GM19324 (cell line): ENCODE measurements around the gene RBM8A.

Experiments used
- ATAC-seq: cut with Tn5 transposase; IDR thresholded peaks from one replicate; pipeline ENCODE4 v1.9.1; 2021; ENCODE audit warnings: mild to moderate bottlenecking, moderate library complexity; ENCODE audit not compliant: unreplicated experiment, low FRiP score

RBM8A gene

DNA sequence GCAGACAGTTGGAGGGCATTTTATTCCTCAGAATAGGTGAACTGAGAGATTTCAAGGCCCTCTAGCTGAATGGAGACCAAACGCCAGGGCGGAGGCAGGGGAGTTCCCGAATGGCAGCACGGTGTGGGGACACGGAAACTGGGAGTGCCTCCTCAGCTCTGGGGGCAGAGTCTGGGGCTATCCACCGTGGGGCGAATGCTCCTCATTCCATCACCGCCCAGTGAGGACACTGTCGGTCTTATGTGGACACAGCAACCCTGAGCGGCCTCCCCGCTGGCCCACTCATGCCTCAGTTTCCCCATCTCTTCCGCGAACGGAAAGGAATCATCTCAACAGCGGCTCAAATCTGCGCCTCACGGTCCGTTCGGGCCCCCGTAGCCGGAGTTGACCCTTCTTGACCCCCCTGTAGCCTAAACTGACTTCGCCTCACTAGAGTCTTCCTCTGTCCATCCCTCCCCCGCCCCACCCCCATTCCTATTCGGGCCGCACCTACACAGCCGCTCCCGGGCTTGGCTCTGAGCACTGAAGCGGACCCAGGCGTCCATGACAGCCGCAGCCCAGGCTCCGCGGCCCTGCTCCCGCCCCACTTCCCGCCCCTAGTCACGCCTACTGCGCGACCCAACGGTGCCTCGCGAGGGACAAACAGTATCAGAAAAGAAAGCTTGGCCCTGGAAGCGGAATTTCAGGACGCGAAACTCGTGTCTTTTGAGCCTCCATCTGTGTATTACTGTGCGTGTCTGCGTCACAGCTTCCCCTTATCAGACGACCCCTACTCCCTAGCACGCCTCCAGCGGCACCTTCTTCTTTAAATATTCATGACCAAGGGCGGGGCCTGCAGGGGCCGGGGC lies 8.9 kb downstream of the RBM8A start, which contains the start of gene PEX11B:
Gene PEX11B, minus strand, starts transcription at position 574 of the 848 bp plus-strand sequence. Its CDS starts 29 bp downstream, at position 545.
- ATAC-seq = peak; percentile 92

DNA sequence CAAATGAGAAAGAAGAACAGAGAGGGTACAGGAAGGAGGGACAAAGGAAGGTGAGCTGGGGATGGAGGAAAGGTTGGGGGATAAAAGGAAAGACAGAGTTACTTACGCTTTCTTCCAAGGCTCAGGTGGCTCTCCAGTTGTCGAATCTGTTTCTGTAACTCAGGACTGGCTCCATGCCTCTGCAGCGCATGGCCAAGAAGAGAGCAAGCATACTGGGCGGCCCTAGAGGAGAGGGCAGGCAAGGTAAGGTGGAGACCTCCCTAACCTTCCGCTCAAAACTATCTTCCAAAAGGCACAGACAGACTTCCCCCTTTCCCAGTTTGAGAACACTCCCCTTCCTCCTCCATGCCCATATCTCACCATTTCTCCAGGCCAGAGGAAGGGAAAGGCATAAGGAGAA lies 9.7 kb downstream of the RBM8A start:
- no peak for ATAC-seq

DNA sequence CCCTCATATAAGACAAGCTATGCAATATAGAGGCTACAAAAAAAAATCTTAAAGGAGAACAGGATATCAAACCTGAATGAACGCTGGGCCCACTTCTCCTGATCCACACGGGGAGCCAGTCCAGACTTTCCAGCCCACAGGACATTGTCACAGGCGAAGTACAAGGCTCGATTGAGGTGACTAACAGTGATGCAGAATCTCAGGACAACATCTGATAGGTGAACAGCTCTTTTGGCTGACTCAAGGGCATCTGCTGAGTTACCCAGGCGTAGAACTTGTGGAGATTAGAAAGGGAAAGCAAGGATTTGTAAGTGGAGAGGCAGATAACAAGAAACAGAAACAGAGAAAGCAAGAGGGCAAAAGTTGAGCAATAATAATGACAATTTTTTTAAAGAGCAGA lies 10.5 kb downstream of the RBM8A start:
- ATAC-seq = no peak

DNA sequence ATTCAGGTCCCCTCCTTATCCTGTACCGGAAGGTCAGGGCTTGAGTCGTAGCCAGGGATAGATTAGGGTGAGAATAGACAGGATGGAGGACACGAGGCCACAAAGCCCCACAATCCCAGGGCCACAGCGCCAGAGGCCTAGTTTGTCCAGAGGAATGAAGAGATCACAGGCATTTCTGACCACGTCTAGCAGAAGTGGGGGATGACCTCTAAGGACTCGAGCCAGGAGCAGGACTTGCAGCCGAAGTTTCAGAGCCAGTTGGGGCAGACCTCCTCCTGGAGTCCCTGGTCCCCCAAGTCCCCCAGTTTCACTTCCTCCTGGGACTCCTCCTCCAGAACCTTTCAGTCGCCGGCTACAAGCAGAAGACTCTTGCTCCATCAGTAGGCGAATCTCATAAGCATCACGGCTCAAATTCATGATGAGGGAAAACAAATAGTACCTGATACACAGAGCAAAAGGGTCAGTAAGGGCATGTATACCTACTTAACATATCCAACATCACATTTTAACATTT lies 15.1 kb downstream of the RBM8A start:
- ATAC-seq = no peak

DNA sequence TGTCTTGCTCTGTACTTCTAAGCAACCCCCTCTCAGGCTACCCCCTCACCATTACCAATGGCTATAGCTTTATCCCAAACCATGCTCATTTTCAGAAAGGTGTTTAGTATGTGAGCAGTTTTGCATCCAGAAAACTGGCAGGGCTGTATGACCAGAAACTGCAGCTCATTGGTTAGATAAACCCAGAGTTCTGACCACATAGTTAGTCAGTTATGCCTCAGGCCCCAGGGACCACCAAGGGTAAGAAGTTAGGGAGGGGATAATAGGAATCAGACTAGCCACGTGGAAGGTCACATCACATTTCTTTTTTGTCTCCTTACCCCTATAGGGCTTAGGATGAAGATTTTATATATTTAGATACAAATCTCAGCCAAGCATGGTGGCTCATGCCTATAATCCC lies 18.6 kb downstream of the RBM8A start:
- ATAC-seq = no peak

DNA sequence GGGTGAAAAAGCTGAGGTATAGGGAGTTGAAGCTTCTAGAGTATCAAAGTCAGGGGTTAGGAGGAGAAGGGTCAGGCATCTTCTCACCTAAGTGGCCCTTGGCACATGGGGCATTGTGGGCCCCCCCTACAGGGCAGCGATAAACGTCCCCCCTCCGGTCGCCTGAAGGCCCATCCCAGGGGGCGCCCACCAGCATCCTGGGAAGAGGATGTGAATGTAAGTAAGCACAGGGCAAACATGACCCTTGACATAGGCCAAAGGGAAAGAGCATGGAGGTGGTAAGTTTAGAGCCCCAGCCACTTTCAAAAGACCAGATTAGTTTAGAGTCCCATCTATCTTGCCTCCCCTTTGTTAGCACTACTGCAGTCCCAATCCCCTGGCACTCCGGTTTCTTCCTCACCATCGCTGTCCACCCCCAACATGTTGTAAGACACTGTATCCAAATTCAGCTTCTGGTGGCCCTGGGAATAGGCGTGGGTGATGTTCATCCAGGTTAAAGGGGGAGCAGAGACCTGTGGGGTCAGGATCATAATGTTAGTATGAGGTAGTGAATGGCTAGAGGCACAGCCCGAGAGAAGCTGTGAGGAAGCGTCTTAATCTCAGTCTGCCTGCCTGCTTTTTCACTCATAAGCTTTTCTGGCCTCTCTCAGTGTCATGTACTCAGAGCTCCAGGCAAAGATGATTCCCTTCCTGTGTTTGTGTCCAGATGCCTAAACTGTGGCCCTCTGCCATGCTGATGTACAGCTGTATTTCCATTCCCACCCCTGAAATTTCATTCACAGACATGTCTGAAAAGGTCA lies 20.1 kb downstream of the RBM8A start:
- ATAC-seq = no peak

DNA sequence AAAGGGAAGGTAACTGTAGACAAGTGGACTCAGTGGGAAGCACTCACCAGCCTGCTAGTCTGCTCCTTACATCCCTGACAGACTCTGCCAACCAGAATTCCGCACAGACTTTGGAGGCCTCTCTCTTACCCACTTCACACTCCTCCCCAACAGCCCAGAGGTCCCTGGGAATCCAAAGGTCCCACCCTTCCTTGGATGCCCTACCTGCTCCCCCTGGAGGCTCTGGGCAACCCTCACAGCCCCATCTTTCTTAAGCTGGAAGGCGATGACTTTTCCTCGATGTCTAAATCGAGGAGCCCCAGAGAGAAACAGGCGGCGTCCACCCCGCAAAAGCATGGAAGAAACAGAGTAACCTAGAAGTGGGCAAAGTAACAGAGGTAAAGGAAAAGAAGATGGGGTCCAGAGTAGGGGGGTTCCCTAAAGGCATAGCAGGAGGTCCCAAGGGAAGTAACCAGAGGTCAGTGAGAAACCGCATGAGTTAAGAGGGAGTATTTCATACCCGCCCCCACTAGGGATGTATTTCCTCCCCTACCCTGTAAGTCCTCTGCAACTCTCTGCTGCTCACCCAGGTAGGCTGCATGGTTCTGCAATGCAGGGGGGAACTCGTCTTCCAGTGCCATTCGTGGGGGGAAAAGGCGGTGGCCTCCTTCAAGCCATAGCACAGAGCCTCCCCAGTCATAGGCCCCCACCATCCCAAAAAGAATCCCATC lies 25.8 kb downstream of the RBM8A start:
- no peak for ATAC-seq

DNA sequence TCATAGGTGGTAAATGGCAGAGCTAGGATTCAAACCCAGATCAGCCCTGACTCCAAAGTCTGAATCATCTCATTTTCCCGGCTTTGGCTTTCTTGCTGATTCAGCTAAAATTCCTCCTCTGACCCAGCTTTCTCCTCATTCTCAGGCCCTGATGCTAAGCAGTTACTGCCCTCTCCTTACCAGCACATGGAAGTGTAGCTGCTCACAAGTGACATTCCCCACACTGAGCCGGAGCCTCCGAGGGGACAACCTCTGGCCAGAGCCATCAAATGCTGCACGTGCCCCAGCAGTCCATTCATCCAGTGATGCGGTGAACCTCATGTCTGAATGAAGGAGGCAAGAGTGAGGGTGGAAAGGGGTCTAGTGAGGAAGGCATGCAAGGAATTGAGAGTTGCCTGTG lies 28.5 kb downstream of the RBM8A start:
- ATAC-seq = no peak

DNA sequence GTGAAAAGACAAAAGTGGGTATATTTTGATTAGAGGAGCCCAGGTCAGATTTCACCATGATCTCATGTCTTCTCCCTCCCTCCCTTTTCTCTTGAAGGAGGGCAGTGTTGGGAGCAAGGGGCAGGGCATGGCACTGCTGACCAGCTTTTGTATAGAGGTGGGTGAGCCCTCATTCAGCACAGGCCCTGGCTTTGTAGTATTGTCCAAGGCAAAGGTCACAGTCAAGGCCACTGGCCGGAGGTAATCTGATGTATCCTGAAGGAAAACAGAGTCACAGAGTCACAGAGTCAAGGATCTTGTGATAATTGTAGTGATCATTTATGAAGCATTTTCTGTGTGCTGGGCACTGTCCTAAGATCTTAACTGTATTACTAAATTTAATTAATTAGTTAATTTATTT lies 29.3 kb downstream of the RBM8A start:
- no peak for ATAC-seq

DNA sequence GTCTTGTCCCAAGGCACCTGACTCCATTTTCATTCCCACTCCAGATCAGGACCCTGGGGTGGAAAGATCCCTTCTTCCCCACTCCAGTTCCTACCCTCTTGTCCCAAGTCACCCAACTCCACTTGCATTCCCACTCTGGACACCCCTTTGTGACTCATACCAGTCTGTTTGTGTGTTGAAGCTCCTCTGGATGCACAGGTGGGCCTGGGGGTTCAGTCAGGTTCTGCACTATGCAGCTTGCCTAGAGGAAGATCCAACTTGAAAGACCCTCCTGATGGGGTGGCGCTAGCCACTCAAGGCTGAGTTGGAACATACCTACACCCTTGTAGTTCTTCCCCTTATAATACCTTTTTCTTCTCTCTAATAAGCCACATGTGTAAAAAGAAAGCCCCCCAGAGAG lies 31.8 kb downstream of the RBM8A start:
- no peak for ATAC-seq

DNA sequence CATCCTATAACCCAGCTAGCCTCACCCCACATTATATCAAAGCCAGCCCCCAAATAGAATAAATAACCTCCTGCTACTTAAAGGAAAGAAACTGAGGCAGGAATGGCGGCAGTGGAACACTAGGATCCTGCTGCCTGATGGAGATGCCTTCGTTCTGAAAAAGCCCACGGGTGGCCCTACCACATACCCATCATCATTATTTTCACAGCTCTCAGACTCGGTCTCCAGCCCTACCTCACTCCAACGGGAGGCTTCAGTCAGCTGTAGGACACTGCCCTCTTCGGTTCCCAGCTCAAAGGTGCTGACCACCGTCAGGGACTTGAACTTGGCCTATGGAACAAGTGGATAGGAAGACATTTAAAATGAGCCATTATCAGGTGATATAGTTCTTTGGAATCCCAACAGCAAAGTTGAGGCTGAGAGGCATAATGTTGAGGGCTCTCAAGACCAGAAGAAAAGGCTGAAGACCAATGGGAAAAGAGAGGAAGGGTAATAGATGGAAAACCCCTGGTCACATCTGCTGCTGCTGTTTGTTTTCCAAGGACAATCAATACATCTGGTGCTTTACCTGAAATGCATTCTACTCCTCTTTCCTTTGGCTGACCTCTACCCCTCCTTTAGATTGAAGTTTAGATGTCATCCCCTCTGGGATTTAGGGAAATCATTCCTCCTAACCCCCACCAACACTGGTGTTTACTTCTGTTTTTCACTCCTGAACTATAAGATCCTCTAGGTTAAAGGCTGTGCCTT lies 33.8 kb downstream of the RBM8A start:
- no peak for ATAC-seq

DNA sequence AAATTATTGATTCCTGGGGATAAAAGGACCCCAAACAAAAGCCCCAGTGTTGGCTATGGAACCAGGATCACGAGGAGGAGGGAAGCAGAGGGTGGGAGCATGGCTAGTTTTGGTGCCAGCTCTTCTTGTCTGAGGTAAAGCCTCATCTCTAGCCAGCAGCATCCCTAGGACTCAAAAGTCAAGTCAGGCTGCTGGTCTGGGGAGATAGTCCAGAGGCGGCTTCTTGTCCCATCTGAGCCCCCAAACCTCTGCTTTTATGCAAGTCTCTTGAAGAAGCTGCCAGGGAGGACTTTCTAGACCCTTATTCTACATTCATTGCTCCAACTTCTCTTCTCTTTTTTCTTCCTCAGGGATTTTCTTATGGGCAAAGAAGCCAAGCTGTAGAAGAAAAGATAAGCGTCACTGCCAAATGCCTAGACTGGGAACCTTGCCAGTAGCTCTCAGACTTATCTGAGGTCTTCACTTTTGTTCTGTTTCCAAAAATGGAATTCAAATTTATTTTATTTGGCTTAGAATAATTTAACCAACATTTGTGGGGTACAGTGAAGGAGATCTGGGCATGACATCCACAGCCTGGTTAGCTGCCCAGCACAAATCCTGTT lies 34.7 kb downstream of the RBM8A start:
- no peak for ATAC-seq

DNA sequence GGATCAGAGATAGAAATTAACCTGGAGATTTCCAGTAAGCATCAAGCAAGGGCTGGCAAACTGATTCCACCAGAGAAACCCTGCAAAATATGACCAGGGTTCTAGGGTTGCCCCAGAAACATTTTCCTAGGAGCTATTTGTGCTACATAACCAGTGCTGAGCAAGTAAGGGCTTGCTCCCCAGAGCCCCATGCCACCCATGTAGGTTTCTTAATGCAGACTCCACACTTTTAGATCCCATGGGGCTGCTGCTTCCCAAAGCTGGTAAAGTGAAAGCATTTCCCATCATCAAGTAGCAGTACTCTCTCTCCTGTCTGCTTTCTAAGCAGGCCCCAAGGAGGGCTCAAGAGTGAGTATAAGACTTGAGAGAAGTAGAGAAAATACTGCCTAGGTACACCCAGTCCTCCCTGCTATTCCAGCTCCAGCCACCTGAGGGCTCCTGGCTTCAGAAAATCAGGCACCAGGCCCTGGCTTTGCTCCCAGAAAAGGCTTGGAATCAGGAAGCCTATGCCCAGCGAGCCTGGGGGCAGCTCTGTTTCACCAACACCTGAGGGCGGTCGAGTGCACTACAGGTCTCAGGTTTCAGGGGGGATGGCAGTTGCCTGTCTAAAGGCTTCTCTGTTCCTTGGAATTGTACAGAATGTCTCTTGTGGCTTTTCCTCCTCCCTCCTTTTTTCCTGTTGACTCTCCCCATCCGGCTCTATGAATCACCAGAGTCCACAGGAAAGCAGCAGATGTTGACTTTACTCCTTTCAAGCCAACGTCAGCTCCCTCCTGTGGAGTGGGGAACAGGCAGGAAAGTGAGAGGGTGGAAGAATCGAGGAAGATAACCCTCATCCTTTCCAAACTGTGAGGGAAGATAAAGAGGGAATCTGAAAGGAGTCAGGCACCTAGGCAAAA lies 35.4 kb downstream of the RBM8A start:
- no peak for ATAC-seq

DNA sequence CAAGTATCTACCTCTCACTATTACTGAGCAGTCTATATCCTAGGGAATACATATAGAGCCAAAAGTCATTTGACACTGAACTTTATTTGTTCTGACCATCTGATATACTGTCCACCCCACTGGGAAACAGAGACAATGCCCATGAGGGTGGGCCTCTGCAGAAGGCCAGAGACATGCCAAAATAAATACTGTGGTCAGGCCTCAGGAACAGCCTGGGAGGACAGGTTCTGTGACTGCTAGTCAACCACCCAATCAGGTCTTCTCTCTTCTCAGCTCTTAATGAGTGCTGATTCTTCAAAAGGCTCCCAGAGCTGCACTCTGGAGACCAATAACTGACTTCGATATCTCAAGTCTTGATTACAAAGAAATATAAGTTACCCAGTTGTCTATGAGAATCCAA lies 36.1 kb downstream of the RBM8A start:
- ATAC-seq = no peak

DNA sequence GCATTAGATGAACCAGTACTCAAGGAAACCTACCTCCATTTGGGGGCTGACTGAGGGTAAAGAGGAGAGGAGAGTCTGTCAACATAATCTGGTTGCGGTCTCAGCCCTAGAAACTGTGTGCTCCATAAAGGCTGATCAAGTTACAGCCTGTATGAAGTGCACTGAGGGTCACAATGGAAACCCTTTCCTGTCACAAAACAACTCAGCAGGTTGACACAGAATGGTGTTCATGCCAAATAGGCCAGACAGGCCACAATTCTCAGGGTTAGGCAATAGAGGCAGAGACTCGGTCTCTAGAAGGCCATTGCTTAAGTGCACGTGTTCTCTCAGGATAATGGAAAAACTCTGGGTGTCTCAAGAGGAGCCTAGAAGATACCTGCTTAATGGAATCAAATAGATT lies 37.6 kb downstream of the RBM8A start:
- no peak for ATAC-seq

DNA sequence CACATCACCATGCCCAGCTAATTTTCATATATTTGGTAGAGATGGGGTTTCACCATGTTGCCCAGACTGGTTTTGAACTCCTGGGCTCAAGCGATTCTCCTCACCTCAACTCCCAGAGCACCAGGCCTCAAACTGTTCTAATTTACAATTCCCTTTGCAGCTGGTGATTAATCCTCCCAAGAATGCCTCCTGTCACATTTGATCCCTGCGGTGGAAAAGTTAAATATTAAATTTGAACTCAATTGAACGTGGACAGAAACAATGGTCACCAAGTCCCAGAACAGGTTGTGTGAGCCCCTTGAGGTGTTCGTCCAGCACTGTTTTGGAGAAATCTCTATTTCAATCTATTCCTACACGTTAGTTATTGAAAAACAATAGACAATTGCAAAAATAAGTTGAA lies 39.7 kb downstream of the RBM8A start:
- no peak for ATAC-seq

DNA sequence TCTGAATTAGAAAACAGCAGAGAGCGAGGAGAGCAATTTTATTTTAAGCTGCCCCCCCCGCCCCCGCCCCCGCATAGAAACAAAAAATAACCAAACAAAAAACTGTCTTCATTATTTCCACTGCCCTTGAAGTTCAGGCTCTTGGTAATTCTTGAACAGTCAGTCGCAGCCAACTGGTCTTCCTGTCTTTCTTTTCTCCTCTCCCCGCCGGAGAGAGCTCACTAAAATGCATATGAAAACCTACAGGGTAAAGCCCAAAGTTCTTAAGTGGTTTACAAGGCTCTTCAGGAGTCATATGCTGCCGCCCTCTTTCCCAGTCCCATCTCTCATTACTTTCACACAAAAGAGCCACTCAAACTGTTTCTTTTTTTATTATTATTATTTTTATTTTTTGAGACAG lies 40.5 kb downstream of the RBM8A start:
- ATAC-seq = no peak

DNA sequence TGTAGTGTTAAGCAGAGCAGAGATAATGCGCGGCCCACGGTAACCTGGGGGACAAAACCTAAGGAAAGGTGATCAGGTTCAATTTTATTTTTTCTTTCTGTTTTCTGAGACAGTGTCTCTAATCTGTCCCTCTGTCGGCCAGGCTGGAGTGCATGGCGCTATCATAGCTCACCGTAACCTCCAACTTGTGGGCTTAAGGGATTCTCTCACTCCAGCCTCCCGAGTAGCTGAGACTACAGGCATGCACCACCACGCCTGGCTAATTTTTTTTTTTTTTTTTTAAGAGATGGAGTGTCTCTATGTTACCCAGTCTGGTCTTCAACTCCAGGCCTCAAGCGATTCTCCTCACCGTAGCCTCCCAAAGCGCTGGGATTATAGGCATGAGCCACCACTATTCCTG lies 40.9 kb downstream of the RBM8A start:
- no peak for ATAC-seq
